ENCODE measurements around the gene EPHA6.

GRCh38 chr3:97487587-97487986 is 673.2 kb downstream of the EPHA6 start:
- TF ChIP-seq CTCF (IDR thresholded peaks at IDR 0.05) (no peak), POLR2A (IDR thresholded peaks at IDR 0.05) (no peak)
